GM18520 (cell line): ENCODE measurements around the gene RNF207.
"Not testable (repeated sequence)": the region's sequence is repeated elsewhere in the genome, so short reads cannot be mapped to it uniquely, and the experiment has no call there.

Experiments
- ATAC-seq: cut with Tn5 transposase; IDR thresholded peaks from one replicate; pipeline ENCODE4 v1.9.1; 2021; ENCODE audit not compliant: unreplicated experiment

RNF207 gene

GRCh38 chr1:6199298-6200187 lies 6.4 kb upstream of the RNF207 start, which contains the start of gene RPL22:
TSS of gene RPL22 (minus strand) at chr1:6199595. CDS start at chr1:6199573, 22 bp downstream.
- ATAC-seq = peak; percentile 89

- no peak for ATAC-seq
These were observed 5.6 kb upstream of the RNF207 start for GRCh38 chr1:6200188-6200809.

GRCh38 chr1:6202256-6202655 lies 3.7 kb upstream of the RNF207 start:
- ATAC-seq = no peak

- ATAC-seq = peak; percentile 7
These were observed 569 bp downstream of the RNF207 start for GRCh38 chr1:6206520-6206855.

- ATAC-seq = no peak
These were observed 1.4 kb downstream of the RNF207 start for GRCh38 chr1:6207075-6207885.

- no peak for ATAC-seq
These were observed 2.0 kb downstream of the RNF207 start for GRCh38 chr1:6207921-6208320.

- ATAC-seq = no peak
These were observed 3.1 kb downstream of the RNF207 start for GRCh38 chr1:6208723-6209660.

- ATAC-seq = no peak
These were observed 4.0 kb downstream of the RNF207 start for GRCh38 chr1:6209661-6210580.

GRCh38 chr1:6210591-6211355 lies 4.9 kb downstream of the RNF207 start:
- no peak for ATAC-seq

GRCh38 chr1:6211731-6212130 lies 5.8 kb downstream of the RNF207 start:
- no peak for ATAC-seq

GRCh38 chr1:6212193-6212959 lies 6.5 kb downstream of the RNF207 start:
- no peak for ATAC-seq

- no peak for ATAC-seq
These were observed 12.7 kb downstream of the RNF207 start for GRCh38 chr1:6218375-6219164.

GRCh38 chr1:6219641-6220040 lies 13.7 kb downstream of the RNF207 start:
- not testable (repeated sequence) for ATAC-seq

GRCh38 chr1:6220236-6220635 lies 14.3 kb downstream of the RNF207 start:
- ATAC-seq = no peak

- ATAC-seq = no peak
These were observed 15.4 kb downstream of the RNF207 start for GRCh38 chr1:6221210-6221784.

- ATAC-seq = no peak
These were observed 16.7 kb downstream of the RNF207 start for GRCh38 chr1:6222636-6223035.

- no peak for ATAC-seq
These were observed 17.7 kb downstream of the RNF207 start for GRCh38 chr1:6223617-6224016.
